Activated CD4-positive, alpha-beta T cell treated with anti-CD3 and anti-CD28 coated beads, Interleukin-2, amount 10 ng/mL, durations not matched to agents 7 days and 5 days (primary cell): ENCODE measurements around the gene EPN3. TPM values are rescaled to one million over a fixed set of nuclear protein-coding genes. Genes with fewer than 3 reads are reported as not detected.

ENCODE experiments used
- CTCF ChIA-PET: fragments of 350-600 bp; sonication (Branson Sonifier 250); formaldehyde crosslinking; loops from one replicate; lab custom pipeline; 2021; ENCODE audit warnings: antibody characterized with exemption; lab: Charles Lee
- POLR2A ChIA-PET: fragments of 350-600 bp; sonication (Branson Sonifier 250); formaldehyde crosslinking; loops from one replicate; lab custom pipeline; 2021; ENCODE audit warnings: antibody characterized with exemption; lab: Charles Lee
- DNase-seq: peaks from one replicate; pipeline ENCODE4 v3.0.0-alpha.2; 2020
- H3K27ac Mint-ChIP-seq: one replicate; pipeline ENCODE4 v1.8.0; 2021; ENCODE audit warnings: mild to moderate bottlenecking, moderate library complexity, mixed read lengths
- H3K27me3 Mint-ChIP-seq: one replicate; pipeline ENCODE4 v1.8.0; 2021; ENCODE audit warnings: mixed read lengths
- H3K36me3 Mint-ChIP-seq: one replicate; pipeline ENCODE4 v1.8.0; 2021; ENCODE audit warnings: low read depth, mixed read lengths
- H3K4me1 Mint-ChIP-seq: one replicate; pipeline ENCODE4 v1.8.0; 2021; ENCODE audit warnings: mixed read lengths
- H3K4me3 Mint-ChIP-seq: one replicate; pipeline ENCODE4 v1.8.0; 2021; ENCODE audit warnings: mild to moderate bottlenecking, moderate library complexity, mixed read lengths
- H3K9me3 Mint-ChIP-seq: one replicate; pipeline ENCODE4 v1.8.0; 2021; ENCODE audit warnings: mixed read lengths
- total RNA-seq, 2 experiments: library from RNA; stranded (reverse); gene quantifications; one replicate each; pipeline ENCODE4 v1.2.3, GENCODE V29; 2021

EPN3 gene
- total RNA-seq, 2 experiments from 2014 or later, result not detected

DNA sequence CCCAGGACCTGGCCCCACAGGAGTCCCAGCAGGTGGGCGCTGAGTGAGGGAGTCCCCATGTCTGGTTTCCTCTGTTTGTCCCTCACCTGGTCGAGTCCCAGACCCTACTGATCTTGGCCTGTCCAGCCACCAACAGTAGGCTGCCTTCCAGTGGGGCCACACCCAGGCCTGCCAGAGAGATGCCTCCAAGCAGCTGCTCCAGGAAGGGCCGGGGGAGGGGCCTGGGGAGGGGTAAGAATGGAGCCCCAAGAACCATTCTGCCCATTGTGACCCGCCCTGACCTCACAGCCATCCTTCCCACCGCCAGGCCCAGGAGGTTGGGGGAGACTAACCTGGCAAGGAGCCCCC is 15.2 kb downstream of the EPN3 start:
- no peaks in the 10 kb centered on the region for H3K36me3 Mint-ChIP-seq
- peaks cover 16% of the 10 kb centered on the region for H3K27me3 Mint-ChIP-seq
- H3K4me3 Mint-ChIP-seq, result peak overlapping the region; percentile 60
- peaks cover 13% of the 10 kb centered on the region for H3K4me1 Mint-ChIP-seq
- CTCF ChIA-PET, result interaction anchor here (0.6 kb wide), 1 partner anchor 12 kb away, joined by 4 read pairs; no protein-coding TSS in a partner anchor
- H3K9me3 Mint-ChIP-seq, result no peaks in the 10 kb centered on the region
- no peak for DNase-seq
- peak overlapping the region; percentile 79 for H3K27ac Mint-ChIP-seq
- POLR2A ChIA-PET, result no interaction called here

- ChIA-PET POLR2A (no interaction called here), CTCF (interaction anchor here (2.9 kb wide), 1 partner anchor 14 kb away, joined by 13 read pairs; no protein-coding TSS in a partner anchor)
- peaks cover 16% of the 10 kb centered on the region for H3K27me3 Mint-ChIP-seq
- DNase-seq, result no peak
- no peak overlapping the region for H3K4me3 Mint-ChIP-seq
- no peak overlapping the region for H3K27ac Mint-ChIP-seq
- no peaks in the 10 kb centered on the region for H3K9me3 Mint-ChIP-seq
- no peaks in the 10 kb centered on the region for H3K36me3 Mint-ChIP-seq
- H3K4me1 Mint-ChIP-seq, result peaks cover 12% of the 10 kb centered on the region
Measured at GRCh38 chr17:50548831-50549230, 16.3 kb downstream of the EPN3 start.

DNA sequence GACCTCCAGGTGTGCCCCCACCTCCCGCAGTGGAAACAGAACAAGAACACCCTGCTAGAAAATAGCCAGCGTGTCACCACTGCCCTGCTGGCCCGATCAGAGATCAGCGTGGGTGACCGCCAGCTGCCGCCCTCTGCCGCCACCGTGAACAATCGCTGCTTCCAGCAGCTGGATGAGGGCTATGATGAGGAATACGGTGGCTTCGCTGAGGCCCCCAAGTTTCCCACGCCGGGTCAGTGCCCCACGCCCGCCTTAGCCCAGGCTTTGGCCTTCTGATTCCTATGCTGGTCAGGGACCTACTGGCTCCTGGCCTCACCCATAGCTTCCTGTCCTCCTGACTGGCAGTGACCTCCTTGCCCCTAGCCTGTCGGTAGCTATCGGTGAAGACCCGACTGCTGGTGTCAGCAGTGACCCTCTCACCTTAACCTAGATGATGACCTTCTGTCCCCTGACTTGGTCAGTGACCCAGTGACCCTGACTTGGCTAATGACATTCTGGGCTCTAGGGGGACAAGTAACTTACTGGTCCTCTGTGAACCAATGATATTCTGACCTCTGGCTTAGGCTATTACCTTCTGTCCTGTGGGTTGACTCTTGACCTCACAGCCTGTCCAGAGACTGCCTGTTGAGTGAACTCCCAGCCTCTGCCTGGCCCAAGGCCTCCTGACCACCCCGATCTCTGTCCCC is 16.9 kb downstream of the EPN3 start:
- Mint-ChIP-seq H3K4me3 (no peak overlapping the region), H3K36me3 (no peaks in the 10 kb centered on the region), H3K9me3 (no peaks in the 10 kb centered on the region), H3K27ac (no peak overlapping the region), H3K27me3 (peaks cover 12% of the 10 kb centered on the region), H3K4me1 (peaks cover 10% of the 10 kb centered on the region)
- CTCF ChIA-PET, result interaction anchor here (0.9 to 2.9 kb wide), 2 partner anchors 13 to 74 kb away, joined by 3 to 13 read pairs; no protein-coding TSS in a partner anchor
- POLR2A ChIA-PET, result no interaction called here
- DNase-seq, result no peak

DNA sequence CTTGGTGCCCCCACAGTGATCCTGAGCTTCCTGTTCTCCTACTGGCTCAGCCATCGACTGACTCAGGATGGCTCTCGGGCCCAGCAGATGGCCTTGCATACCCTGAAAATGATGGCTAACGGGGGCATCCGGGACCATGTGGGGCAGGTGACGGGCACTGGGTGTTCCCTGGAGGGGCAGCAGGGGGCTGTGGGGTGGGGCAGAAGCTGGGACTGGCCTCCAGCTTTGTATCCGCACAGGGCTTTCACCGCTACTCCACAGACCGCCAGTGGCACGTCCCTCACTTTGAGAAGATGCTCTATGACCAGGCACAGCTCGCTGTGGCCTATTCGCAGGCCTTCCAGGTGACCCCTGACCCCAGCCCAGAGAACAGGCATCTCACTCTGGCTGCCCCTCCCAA is 17.4 kb downstream of the EPN3 start:
- POLR2A ChIA-PET, result no interaction called here

GRCh38 chr17:50550661-50551432 is 18.3 kb downstream of the EPN3 start:
- no peak overlapping the region for H3K4me3 Mint-ChIP-seq

More for the DNA sequence above, 17.4 kb downstream of the EPN3 start:
- H3K4me3 Mint-ChIP-seq, result no peak overlapping the region
- no peaks in the 10 kb centered on the region for H3K9me3 Mint-ChIP-seq
- peaks cover 9% of the 10 kb centered on the region for H3K4me1 Mint-ChIP-seq
- no peak overlapping the region for H3K27ac Mint-ChIP-seq
- no peaks in the 10 kb centered on the region for H3K36me3 Mint-ChIP-seq
- CTCF ChIA-PET, result interaction anchor here (0.9 to 2.9 kb wide), 5 partner anchors 13 to 81 kb away, joined by 3 to 13 read pairs (median 6); no protein-coding TSS in a partner anchor
- peaks cover 10% of the 10 kb centered on the region for H3K27me3 Mint-ChIP-seq
- DNase-seq, result no peak

GRCh38 chr17:50551433-50551815 is 18.9 kb downstream of the EPN3 start:
- POLR2A ChIA-PET, result no interaction called here
- CTCF ChIA-PET, result interaction anchor here (0.7 to 2.9 kb wide), 9 partner anchors 8 to 155 kb away, joined by 3 to 13 read pairs (median 4); no protein-coding TSS in a partner anchor
- no peaks in the 10 kb centered on the region for H3K9me3 Mint-ChIP-seq

More at GRCh38 chr17:50550661-50551432, 18.3 kb downstream of the EPN3 start:
- CTCF ChIA-PET, result interaction anchor here (0.7 to 2.9 kb wide), 11 partner anchors 9 to 163 kb away, joined by 3 to 13 read pairs (median 4); no protein-coding TSS in a partner anchor
- DNase-seq, result no peak
- Mint-ChIP-seq H3K27me3 (peaks cover 4% of the 10 kb centered on the region), H3K36me3 (no peaks in the 10 kb centered on the region), H3K4me1 (peaks cover 9% of the 10 kb centered on the region), H3K27ac (no peak overlapping the region), H3K9me3 (no peaks in the 10 kb centered on the region)
- POLR2A ChIA-PET, result no interaction called here

GRCh38 chr17:50551884-50552283 is 19.3 kb downstream of the EPN3 start:
- Mint-ChIP-seq H3K27ac (no peak overlapping the region), H3K27me3 (peaks cover 5% of the 10 kb centered on the region), H3K4me1 (peaks cover 3% of the 10 kb centered on the region), H3K4me3 (no peak overlapping the region), H3K9me3 (no peaks in the 10 kb centered on the region), H3K36me3 (no peaks in the 10 kb centered on the region)
- POLR2A ChIA-PET, result no interaction called here
- CTCF ChIA-PET, result interaction anchor here (1.1 to 2.9 kb wide), 4 partner anchors 10 to 153 kb away, joined by 4 to 13 read pairs (median 4); no protein-coding TSS in a partner anchor
- DNase-seq, result no peak

More at GRCh38 chr17:50551433-50551815, 18.9 kb downstream of the EPN3 start:
- no peak for DNase-seq
- Mint-ChIP-seq H3K4me1 (peaks cover 7% of the 10 kb centered on the region), H3K27ac (no peak overlapping the region), H3K4me3 (no peak overlapping the region), H3K36me3 (no peaks in the 10 kb centered on the region), H3K27me3 (peaks cover 4% of the 10 kb centered on the region)

GRCh38 chr17:50554201-50554600 is 21.7 kb downstream of the EPN3 start:
- ChIA-PET POLR2A (no interaction called here), CTCF (no interaction called here)
- no peak overlapping the region for H3K27ac Mint-ChIP-seq
- H3K9me3 Mint-ChIP-seq, result no peaks in the 10 kb centered on the region
- DNase-seq, result no peak
- H3K4me3 Mint-ChIP-seq, result no peak overlapping the region
- peaks cover 26% of the 10 kb centered on the region for H3K27me3 Mint-ChIP-seq
- H3K36me3 Mint-ChIP-seq, result no peaks in the 10 kb centered on the region
- H3K4me1 Mint-ChIP-seq, result peaks cover 6% of the 10 kb centered on the region

GRCh38 chr17:50556803-50557202 is 24.3 kb downstream of the EPN3 start:
- H3K4me1 Mint-ChIP-seq, result peaks cover 16% of the 10 kb centered on the region

GRCh38 chr17:50557630-50558029 is 25.1 kb downstream of the EPN3 start:
- Mint-ChIP-seq H3K9me3 (no peaks in the 10 kb centered on the region), H3K27me3 (peaks cover 43% of the 10 kb centered on the region), H3K4me3 (no peak overlapping the region), H3K36me3 (no peaks in the 10 kb centered on the region), H3K4me1 (peaks cover 20% of the 10 kb centered on the region), H3K27ac (no peak overlapping the region)
- no peak for DNase-seq
- ChIA-PET CTCF (no interaction called here), POLR2A (no interaction called here)

More at GRCh38 chr17:50556803-50557202, 24.3 kb downstream of the EPN3 start:
- Mint-ChIP-seq H3K36me3 (no peaks in the 10 kb centered on the region), H3K9me3 (no peaks in the 10 kb centered on the region), H3K27ac (no peak overlapping the region), H3K4me3 (no peak overlapping the region), H3K27me3 (peaks cover 37% of the 10 kb centered on the region)
- CTCF ChIA-PET, result interaction anchor here (0.9 kb wide), 1 partner anchor 80 kb away, joined by 3 read pairs; no protein-coding TSS in a partner anchor
- no peak for DNase-seq
- POLR2A ChIA-PET, result no interaction called here

DNA sequence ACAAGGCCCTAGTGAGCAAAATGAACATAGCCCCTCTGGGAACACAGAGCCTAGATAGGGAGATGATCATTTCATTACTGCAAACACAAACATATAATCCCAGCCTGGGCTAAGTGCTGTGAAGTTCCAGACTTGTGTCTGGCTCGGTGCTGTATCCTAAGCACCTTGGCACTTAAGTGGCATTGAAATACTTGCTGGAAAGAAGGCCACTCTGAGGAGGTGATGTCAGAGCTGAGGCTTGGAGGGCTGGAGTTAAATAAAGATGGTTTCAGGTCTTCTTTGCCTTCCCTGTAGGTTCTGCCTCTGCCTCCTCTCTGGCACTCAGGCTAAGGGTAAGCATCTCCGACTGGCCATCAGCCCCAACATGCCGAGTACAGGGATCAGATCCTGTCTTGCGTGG is 25.6 kb downstream of the EPN3 start:
- no peak for DNase-seq
- Mint-ChIP-seq H3K4me1 (peaks cover 20% of the 10 kb centered on the region), H3K27me3 (peaks cover 48% of the 10 kb centered on the region), H3K27ac (no peak overlapping the region), H3K4me3 (no peak overlapping the region), H3K36me3 (no peaks in the 10 kb centered on the region), H3K9me3 (no peaks in the 10 kb centered on the region)
- ChIA-PET CTCF (no interaction called here), POLR2A (no interaction called here)

- Mint-ChIP-seq H3K27me3 (peaks cover 52% of the 10 kb centered on the region), H3K27ac (no peak overlapping the region), H3K4me3 (no peak overlapping the region), H3K4me1 (peaks cover 20% of the 10 kb centered on the region), H3K36me3 (no peaks in the 10 kb centered on the region), H3K9me3 (no peaks in the 10 kb centered on the region)
- ChIA-PET POLR2A (no interaction called here), CTCF (no interaction called here)
- no peak for DNase-seq
Measured at GRCh38 chr17:50558581-50558940, 26.0 kb downstream of the EPN3 start.
